Measurements from ENCODE around the gene DLL3. TPM values are rescaled to one million over a fixed set of nuclear protein-coding genes. Genes with fewer than 3 reads are reported as not detected.

Gene DLL3
- total and polyA plus RNA-seq, 2 experiments from 2014 or later, result 9.8 to 15.6 TPM

DNA sequence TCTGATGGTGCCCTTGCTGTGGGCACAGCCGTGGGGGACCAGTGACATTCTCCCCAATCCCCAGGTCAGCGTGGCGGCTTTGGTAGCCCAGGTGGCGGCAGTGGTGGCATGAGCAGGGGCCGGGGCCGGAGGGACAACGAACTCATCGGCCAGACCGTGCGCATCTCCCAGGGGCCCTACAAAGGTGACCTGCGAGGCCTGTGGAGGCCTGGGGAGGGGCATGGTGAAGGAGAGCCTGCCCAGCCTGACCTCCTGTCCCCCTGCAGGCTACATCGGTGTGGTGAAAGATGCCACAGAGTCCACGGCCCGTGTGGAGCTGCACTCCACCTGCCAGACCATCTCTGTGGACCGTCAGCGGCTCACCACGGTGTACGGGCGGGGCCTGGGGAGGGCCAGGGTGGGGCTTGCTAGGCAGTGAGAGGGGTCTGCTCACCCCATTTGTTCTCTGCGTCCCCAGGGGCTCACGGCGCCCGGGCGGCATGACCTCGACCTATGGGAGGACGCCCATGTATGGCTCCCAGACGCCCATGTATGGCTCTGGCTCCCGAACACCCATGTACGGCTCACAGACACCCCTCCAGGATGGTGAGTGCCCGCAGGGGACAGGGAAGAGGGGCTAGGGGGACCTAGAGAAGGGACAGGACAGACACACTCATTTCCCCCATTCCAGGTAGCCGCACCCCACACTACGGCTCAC lies 25.9 kb upstream of the DLL3 start:
- Mint-ChIP-seq H3K4me1 (peaks cover 8% of the 10 kb centered on the region; the same call in 2 of the 3 replicates), H3K9me3 (no peaks in the 10 kb centered on the region; the same call in 2 of the 3 replicates), H3K36me3 (ENCODE audit: low read depth) (peaks cover 76% of the 10 kb centered on the region), H3K27me3 (ENCODE audit: insufficient read depth, low read depth, poor library complexity) (peaks cover 15% of the 10 kb centered on the region), H3K27ac (no peak overlapping the region), H3K4me3 (no peak overlapping the region)
- no peak overlapping the region for H3K27ac ChIP-seq (ENCODE audit: low read depth)
- H3K9me2 ChIP-seq (ENCODE audit: insufficient read depth), result no peaks in the 10 kb centered on the region
- DNase-seq (ENCODE audit: low spot score) (no peak), ATAC-seq (no peak)
- H3K36me3 ChIP-seq (ENCODE audit: insufficient read depth), result peaks cover 28% of the 10 kb centered on the region
- TF ChIP-seq STAT1 (IDR thresholded peaks at IDR 0.05; ENCODE audit: unreplicated experiment), result no peak
- TF ChIP-seq, protein P1, sequence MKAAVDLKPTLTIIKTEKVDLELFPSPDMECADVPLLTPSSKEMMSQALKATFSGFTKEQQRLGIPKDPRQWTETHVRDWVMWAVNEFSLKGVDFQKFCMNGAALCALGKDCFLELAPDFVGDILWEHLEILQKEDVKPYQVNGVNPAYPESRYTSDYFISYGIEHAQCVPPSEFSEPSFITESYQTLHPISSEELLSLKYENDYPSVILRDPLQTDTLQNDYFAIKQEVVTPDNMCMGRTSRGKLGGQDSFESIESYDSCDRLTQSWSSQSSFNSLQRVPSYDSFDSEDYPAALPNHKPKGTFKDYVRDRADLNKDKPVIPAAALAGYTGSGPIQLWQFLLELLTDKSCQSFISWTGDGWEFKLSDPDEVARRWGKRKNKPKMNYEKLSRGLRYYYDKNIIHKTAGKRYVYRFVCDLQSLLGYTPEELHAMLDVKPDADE (IDR thresholded peaks at IDR 0.05), result no peak
- no peak for TF ChIP-seq EZH2 (IDR thresholded peaks at IDR 0.05; ENCODE audit: low read depth, unreplicated experiment)
- TF ChIP-seq ZNF331 (CRISPR knock-in tag; IDR thresholded peaks at IDR 0.05; ENCODE audit: low read depth), result no peak
- no peak for TF ChIP-seq ZNF114 (CRISPR knock-in tag; IDR thresholded peaks at IDR 0.05)
- TF ChIP-seq, protein P2, sequence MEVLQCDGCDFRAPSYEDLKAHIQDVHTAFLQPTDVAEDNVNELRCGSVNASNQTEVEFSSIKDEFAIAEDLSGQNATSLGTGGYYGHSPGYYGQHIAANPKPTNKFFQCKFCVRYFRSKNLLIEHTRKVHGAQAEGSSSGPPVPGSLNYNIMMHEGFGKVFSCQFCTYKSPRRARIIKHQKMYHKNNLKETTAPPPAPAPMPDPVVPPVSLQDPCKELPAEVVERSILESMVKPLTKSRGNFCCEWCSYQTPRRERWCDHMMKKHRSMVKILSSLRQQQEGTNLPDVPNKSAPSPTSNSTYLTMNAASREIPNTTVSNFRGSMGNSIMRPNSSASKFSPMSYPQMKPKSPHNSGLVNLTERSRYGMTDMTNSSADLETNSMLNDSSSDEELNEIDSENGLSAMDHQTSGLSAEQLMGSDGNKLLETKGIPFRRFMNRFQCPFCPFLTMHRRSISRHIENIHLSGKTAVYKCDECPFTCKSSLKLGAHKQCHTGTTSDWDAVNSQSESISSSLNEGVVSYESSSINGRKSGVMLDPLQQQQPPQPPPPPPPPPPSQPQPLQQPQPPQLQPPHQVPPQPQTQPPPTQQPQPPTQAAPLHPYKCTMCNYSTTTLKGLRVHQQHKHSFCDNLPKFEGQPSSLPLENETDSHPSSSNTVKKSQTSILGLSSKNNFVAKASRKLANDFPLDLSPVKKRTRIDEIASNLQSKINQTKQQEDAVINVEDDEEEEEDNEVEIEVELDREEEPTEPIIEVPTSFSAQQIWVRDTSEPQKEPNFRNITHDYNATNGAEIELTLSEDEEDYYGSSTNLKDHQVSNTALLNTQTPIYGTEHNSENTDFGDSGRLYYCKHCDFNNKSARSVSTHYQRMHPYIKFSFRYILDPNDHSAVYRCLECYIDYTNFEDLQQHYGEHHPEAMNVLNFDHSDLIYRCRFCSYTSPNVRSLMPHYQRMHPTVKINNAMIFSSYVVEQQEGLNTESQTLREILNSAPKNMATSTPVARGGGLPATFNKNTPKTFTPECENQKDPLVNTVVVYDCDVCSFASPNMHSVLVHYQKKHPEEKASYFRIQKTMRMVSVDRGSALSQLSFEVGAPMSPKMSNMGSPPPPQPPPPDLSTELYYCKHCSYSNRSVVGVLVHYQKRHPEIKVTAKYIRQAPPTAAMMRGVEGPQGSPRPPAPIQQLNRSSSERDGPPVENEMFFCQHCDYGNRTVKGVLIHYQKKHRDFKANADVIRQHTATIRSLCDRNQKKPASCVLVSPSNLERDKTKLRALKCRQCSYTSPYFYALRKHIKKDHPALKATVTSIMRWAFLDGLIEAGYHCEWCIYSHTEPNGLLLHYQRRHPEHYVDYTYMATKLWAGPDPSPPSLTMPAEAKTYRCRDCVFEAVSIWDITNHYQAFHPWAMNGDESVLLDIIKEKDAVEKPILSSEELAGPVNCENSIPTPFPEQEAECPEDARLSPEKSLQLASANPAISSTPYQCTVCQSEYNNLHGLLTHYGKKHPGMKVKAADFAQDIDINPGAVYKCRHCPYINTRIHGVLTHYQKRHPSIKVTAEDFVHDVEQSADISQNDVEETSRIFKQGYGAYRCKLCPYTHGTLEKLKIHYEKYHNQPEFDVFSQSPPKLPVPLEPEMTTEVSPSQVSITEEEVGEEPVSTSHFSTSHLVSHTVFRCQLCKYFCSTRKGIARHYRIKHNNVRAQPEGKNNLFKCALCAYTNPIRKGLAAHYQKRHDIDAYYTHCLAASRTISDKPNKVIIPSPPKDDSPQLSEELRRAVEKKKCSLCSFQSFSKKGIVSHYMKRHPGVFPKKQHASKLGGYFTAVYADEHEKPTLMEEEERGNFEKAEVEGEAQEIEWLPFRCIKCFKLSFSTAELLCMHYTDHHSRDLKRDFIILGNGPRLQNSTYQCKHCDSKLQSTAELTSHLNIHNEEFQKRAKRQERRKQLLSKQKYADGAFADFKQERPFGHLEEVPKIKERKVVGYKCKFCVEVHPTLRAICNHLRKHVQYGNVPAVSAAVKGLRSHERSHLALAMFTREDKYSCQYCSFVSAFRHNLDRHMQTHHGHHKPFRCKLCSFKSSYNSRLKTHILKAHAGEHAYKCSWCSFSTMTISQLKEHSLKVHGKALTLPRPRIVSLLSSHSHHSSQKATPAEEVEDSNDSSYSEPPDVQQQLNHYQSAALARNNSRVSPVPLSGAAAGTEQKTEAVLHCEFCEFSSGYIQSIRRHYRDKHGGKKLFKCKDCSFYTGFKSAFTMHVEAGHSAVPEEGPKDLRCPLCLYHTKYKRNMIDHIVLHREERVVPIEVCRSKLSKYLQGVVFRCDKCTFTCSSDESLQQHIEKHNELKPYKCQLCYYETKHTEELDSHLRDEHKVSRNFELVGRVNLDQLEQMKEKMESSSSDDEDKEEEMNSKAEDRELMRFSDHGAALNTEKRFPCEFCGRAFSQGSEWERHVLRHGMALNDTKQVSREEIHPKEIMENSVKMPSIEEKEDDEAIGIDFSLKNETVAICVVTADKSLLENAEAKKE (CRISPR knock-in tag; IDR thresholded peaks at IDR 0.05), result no peak
- TF ChIP-seq CREB1 (CRISPR knock-in tag; IDR thresholded peaks at IDR 0.05; ENCODE audit: low read depth), result no peak
- no peak for TF ChIP-seq JUNB (IDR thresholded peaks at IDR 0.05; ENCODE audit: unreplicated experiment)
- no peak for TF ChIP-seq POLR2AphosphoS5 (IDR thresholded peaks at IDR 0.05; ENCODE audit: low read depth)
- TF ChIP-seq NANOG (IDR thresholded peaks at IDR 0.05; ENCODE audit: borderline replicate concordance), result no peak
- TF ChIP-seq, protein P3, sequence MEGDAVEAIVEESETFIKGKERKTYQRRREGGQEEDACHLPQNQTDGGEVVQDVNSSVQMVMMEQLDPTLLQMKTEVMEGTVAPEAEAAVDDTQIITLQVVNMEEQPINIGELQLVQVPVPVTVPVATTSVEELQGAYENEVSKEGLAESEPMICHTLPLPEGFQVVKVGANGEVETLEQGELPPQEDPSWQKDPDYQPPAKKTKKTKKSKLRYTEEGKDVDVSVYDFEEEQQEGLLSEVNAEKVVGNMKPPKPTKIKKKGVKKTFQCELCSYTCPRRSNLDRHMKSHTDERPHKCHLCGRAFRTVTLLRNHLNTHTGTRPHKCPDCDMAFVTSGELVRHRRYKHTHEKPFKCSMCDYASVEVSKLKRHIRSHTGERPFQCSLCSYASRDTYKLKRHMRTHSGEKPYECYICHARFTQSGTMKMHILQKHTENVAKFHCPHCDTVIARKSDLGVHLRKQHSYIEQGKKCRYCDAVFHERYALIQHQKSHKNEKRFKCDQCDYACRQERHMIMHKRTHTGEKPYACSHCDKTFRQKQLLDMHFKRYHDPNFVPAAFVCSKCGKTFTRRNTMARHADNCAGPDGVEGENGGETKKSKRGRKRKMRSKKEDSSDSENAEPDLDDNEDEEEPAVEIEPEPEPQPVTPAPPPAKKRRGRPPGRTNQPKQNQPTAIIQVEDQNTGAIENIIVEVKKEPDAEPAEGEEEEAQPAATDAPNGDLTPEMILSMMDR (conservative IDR thresholded peaks at IDR 0.05; ENCODE audit: low read depth in 2 of 2), result no peak
- TF ChIP-seq EZH2phosphoT487 (IDR thresholded peaks at IDR 0.05; ENCODE audit: unreplicated experiment), result no peak
- TF ChIP-seq, protein P4, sequence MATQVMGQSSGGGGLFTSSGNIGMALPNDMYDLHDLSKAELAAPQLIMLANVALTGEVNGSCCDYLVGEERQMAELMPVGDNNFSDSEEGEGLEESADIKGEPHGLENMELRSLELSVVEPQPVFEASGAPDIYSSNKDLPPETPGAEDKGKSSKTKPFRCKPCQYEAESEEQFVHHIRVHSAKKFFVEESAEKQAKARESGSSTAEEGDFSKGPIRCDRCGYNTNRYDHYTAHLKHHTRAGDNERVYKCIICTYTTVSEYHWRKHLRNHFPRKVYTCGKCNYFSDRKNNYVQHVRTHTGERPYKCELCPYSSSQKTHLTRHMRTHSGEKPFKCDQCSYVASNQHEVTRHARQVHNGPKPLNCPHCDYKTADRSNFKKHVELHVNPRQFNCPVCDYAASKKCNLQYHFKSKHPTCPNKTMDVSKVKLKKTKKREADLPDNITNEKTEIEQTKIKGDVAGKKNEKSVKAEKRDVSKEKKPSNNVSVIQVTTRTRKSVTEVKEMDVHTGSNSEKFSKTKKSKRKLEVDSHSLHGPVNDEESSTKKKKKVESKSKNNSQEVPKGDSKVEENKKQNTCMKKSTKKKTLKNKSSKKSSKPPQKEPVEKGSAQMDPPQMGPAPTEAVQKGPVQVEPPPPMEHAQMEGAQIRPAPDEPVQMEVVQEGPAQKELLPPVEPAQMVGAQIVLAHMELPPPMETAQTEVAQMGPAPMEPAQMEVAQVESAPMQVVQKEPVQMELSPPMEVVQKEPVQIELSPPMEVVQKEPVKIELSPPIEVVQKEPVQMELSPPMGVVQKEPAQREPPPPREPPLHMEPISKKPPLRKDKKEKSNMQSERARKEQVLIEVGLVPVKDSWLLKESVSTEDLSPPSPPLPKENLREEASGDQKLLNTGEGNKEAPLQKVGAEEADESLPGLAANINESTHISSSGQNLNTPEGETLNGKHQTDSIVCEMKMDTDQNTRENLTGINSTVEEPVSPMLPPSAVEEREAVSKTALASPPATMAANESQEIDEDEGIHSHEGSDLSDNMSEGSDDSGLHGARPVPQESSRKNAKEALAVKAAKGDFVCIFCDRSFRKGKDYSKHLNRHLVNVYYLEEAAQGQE (IDR thresholded peaks at IDR 0.05; ENCODE audit: unreplicated experiment), result no peak
- no peaks in the 10 kb centered on the region for H3K4me1 ChIP-seq (ENCODE audit: insufficient read depth)
- H3K27me3 ChIP-seq (ENCODE audit: insufficient read depth), result no peaks in the 10 kb centered on the region
- H3K4me2 ChIP-seq, result no peak overlapping the region
- no peak overlapping the region for H3K4me3 ChIP-seq
- no peaks in the 10 kb centered on the region; the same call in 1 of the 2 replicates for H3K79me2 ChIP-seq (replicated peaks; ENCODE audit: insufficient read depth)
- 0 out of 2 replicates have a peak, but pooled peaks cover 10% of the 10 kb centered on the region for H4K20me1 ChIP-seq (replicated peaks; ENCODE audit: insufficient read depth)
- H3F3A ChIP-seq (replicated peaks; ENCODE audit: low read depth), result peaks cover 9% of the 10 kb centered on the region; the same call in 1 of the 2 replicates
- no peak overlapping the region for H2AFZ ChIP-seq
